Loucy (cell line): ENCODE measurements around the gene STPG2.

Experiments
- H2AFZ ChIP-seq: fragments of 200-600 bp; sonication (generic); 2 replicates; pipeline ENCODE4 v1.6.0; 2016; ENCODE audit warnings: antibody characterized with exemption, mild to moderate bottlenecking, low read length, moderate library complexity
- H3F3A ChIP-seq: fragments of 200-600 bp; 2 replicates; pipeline ENCODE4 v1.6.0; 2016; ENCODE audit warnings: antibody characterized with exemption, low read depth, mild to moderate bottlenecking
- H3K27me3 ChIP-seq: fragments of 200-600 bp; sonication (generic); 2 replicates; pipeline ENCODE4 v1.6.1; 2014; ENCODE audit warnings: low read length, mild to moderate bottlenecking; ENCODE audit not compliant: insufficient read depth, poor library complexity, severe bottlenecking
- H3K36me3 ChIP-seq: fragments of 200-600 bp; sonication (generic); 2 replicates; pipeline ENCODE4 v1.6.1; 2016; ENCODE audit warnings: low read length; ENCODE audit not compliant: insufficient read depth
- H3K4me1 ChIP-seq: fragments of 200-600 bp; sonication (generic); 2 replicates; pipeline ENCODE4 v1.5.1; 2014; ENCODE audit warnings: low read length, mild to moderate bottlenecking; ENCODE audit not compliant: insufficient read depth, poor library complexity, severe bottlenecking
- H3K4me2 ChIP-seq: fragments of 200-600 bp; sonication (generic); 2 replicates; pipeline ENCODE4 v1.6.0; 2014; ENCODE audit warnings: antibody characterized with exemption, low read length, low read depth, mild to moderate bottlenecking; ENCODE audit not compliant: poor library complexity, severe bottlenecking
- H3K4me3 ChIP-seq: fragments of 200-600 bp; sonication (generic); 2 replicates; pipeline ENCODE4 v1.5.1; 2014; ENCODE audit warnings: low read length, mild to moderate bottlenecking, mixed read lengths; ENCODE audit not compliant: poor library complexity, severe bottlenecking
- H3K79me2 ChIP-seq: fragments of 200-600 bp; sonication (generic); 2 replicates; pipeline ENCODE4 v1.6.1; 2014; ENCODE audit warnings: low read length; ENCODE audit not compliant: insufficient read depth
- H3K9ac ChIP-seq: fragments of 200-600 bp; sonication (generic); 2 replicates; pipeline ENCODE4 v1.6.0; 2014; ENCODE audit warnings: mild to moderate bottlenecking, low read depth, low read length, moderate library complexity; ENCODE audit not compliant: poor library complexity, severe bottlenecking
- H3K9me2 ChIP-seq: fragments of 200-600 bp; sonication (generic); replicated peaks from 2 replicates; pipeline ENCODE4 v1.6.1; 2016; ENCODE audit warnings: low read depth, low read length, mixed read lengths
- H3K9me3 ChIP-seq: fragments of 200-600 bp; sonication (generic); 2 replicates; pipeline ENCODE4 v1.6.1; 2014; ENCODE audit warnings: mild to moderate bottlenecking, antibody characterized with exemption, low read length, low read depth; ENCODE audit not compliant: insufficient read depth
- H4K20me1 ChIP-seq: fragments of 200-600 bp; sonication (generic); 2 replicates; pipeline ENCODE4 v1.6.0; 2014; ENCODE audit warnings: antibody characterized with exemption, low read length, mild to moderate bottlenecking; ENCODE audit not compliant: insufficient read depth, poor library complexity, severe bottlenecking
- EZH2phosphoT487 ChIP-seq: fragments of 200-600 bp; IDR thresholded peaks from 2 replicates; pipeline ENCODE4 v1.6.1; 2018; ENCODE audit warnings: antibody characterized with exemption, mild to moderate bottlenecking, moderate library complexity, borderline replicate concordance
- TF ChIP-seq, protein P1 (sequence below): fragments of 200-600 bp; sonication (generic); conservative IDR thresholded peaks from 2 replicates; pipeline ENCODE4 v1.5.1; 2014; ENCODE audit warnings: mild to moderate bottlenecking, antibody characterized with exemption, low read length

The STPG2 gene

GRCh38 chr4:97987019-97987648, 156.1 kb downstream of the STPG2 start:
- Histone ChIP-seq H3K4me2 (no peak overlapping the region), H4K20me1 (no peaks in the 10 kb centered on the region), H3K9me3 (no peaks in the 10 kb centered on the region), H3K36me3 (no peaks in the 10 kb centered on the region), H2AFZ (no peak overlapping the region), H3K79me2 (no peaks in the 10 kb centered on the region), H3K4me3 (no peak overlapping the region), H3K27me3 (no peaks in the 10 kb centered on the region), H3K9me2 (no peaks in the 10 kb centered on the region), H3F3A (no peaks in the 10 kb centered on the region), H3K4me1 (no peaks in the 10 kb centered on the region), H3K9ac (no peak overlapping the region)
- TF ChIP-seq EZH2phosphoT487: no peak
- TF ChIP-seq, protein P1, sequence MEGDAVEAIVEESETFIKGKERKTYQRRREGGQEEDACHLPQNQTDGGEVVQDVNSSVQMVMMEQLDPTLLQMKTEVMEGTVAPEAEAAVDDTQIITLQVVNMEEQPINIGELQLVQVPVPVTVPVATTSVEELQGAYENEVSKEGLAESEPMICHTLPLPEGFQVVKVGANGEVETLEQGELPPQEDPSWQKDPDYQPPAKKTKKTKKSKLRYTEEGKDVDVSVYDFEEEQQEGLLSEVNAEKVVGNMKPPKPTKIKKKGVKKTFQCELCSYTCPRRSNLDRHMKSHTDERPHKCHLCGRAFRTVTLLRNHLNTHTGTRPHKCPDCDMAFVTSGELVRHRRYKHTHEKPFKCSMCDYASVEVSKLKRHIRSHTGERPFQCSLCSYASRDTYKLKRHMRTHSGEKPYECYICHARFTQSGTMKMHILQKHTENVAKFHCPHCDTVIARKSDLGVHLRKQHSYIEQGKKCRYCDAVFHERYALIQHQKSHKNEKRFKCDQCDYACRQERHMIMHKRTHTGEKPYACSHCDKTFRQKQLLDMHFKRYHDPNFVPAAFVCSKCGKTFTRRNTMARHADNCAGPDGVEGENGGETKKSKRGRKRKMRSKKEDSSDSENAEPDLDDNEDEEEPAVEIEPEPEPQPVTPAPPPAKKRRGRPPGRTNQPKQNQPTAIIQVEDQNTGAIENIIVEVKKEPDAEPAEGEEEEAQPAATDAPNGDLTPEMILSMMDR: peak; percentile 69

- H3K79me2 ChIP-seq: no peaks in the 10 kb centered on the region
- no peaks in the 10 kb centered on the region for H3F3A ChIP-seq
- no peak for TF ChIP-seq EZH2phosphoT487
- TF ChIP-seq, protein P1: peak; percentile 60
- H3K9me2 ChIP-seq: no peaks in the 10 kb centered on the region
- no peaks in the 10 kb centered on the region for H3K4me1 ChIP-seq
- H3K36me3 ChIP-seq: no peaks in the 10 kb centered on the region
- H3K27me3 ChIP-seq: no peaks in the 10 kb centered on the region
- no peak overlapping the region for H3K9ac ChIP-seq
- no peaks in the 10 kb centered on the region for H3K9me3 ChIP-seq
- H3K4me2 ChIP-seq: no peak overlapping the region
- no peak overlapping the region for H2AFZ ChIP-seq
- no peak overlapping the region for H3K4me3 ChIP-seq
- no peaks in the 10 kb centered on the region for H4K20me1 ChIP-seq
Observed at GRCh38 chr4:97984545-97985131, 158.6 kb downstream of the STPG2 start.

- no peaks in the 10 kb centered on the region for H3K27me3 ChIP-seq
- H3K4me1 ChIP-seq: no peaks in the 10 kb centered on the region
- no peaks in the 10 kb centered on the region for H3K79me2 ChIP-seq
- H3K9ac ChIP-seq: no peak overlapping the region
- no peak overlapping the region for H3K4me3 ChIP-seq
- no peak overlapping the region for H2AFZ ChIP-seq
- H3K36me3 ChIP-seq: no peaks in the 10 kb centered on the region
- no peak overlapping the region for H3K4me2 ChIP-seq
- H3K9me2 ChIP-seq: no peaks in the 10 kb centered on the region
- TF ChIP-seq EZH2phosphoT487: no peak
- TF ChIP-seq, protein P1: no peak
- H3F3A ChIP-seq: no peaks in the 10 kb centered on the region
- no peaks in the 10 kb centered on the region for H3K9me3 ChIP-seq
- H4K20me1 ChIP-seq: no peaks in the 10 kb centered on the region
Observed at GRCh38 chr4:97978791-97979488, 164.3 kb downstream of the STPG2 start.
